WERI-Rb-1 (cell line): ENCODE results near the gene ABTB1.
A peak's percentile ranks its signal among the peaks of the same experiment; 100 is the strongest.

Experiments
- DNase-seq: peaks from one replicate; pipeline ENCODE4 v3.0.0-alpha.2; 2020
- H3K27ac ChIP-seq: fragments of 250-450 bp; sonication (Bioruptor Pico); 2 replicates; pipeline ENCODE4 v1.5.1; 2020; ENCODE audit warnings: mild to moderate bottlenecking, moderate library complexity
- H3K27me3 ChIP-seq: fragments of 250-450 bp; sonication (Bioruptor Pico); 2 replicates; pipeline ENCODE4 v1.5.1; 2021; ENCODE audit warnings: mild to moderate bottlenecking, low read depth, moderate library complexity; ENCODE audit not compliant: insufficient read depth, severe bottlenecking
- H3K36me3 ChIP-seq: fragments of 250-450 bp; sonication (Bioruptor Pico); 2 replicates; pipeline ENCODE4 v1.5.1; 2020; ENCODE audit warnings: mild to moderate bottlenecking, moderate library complexity
- H3K4me3 ChIP-seq: 2 replicates; pipeline ENCODE4 v1.5.1; 2011; ENCODE audit warnings: low read depth, mild to moderate bottlenecking, control low read depth, low read length
- H3K9me3 ChIP-seq: fragments of 250-450 bp; sonication (Bioruptor Pico); 2 replicates; pipeline ENCODE4 v1.5.1; 2021; ENCODE audit warnings: mild to moderate bottlenecking, moderate library complexity; ENCODE audit not compliant: severe bottlenecking
- TF ChIP-seq, protein P1 (sequence below): IDR thresholded peaks from 2 replicates; pipeline ENCODE4 v1.5.1; 2011; ENCODE audit warnings: low read depth, mild to moderate bottlenecking, control low read depth, inconsistent platforms, low read length

ABTB1 gene

DNA sequence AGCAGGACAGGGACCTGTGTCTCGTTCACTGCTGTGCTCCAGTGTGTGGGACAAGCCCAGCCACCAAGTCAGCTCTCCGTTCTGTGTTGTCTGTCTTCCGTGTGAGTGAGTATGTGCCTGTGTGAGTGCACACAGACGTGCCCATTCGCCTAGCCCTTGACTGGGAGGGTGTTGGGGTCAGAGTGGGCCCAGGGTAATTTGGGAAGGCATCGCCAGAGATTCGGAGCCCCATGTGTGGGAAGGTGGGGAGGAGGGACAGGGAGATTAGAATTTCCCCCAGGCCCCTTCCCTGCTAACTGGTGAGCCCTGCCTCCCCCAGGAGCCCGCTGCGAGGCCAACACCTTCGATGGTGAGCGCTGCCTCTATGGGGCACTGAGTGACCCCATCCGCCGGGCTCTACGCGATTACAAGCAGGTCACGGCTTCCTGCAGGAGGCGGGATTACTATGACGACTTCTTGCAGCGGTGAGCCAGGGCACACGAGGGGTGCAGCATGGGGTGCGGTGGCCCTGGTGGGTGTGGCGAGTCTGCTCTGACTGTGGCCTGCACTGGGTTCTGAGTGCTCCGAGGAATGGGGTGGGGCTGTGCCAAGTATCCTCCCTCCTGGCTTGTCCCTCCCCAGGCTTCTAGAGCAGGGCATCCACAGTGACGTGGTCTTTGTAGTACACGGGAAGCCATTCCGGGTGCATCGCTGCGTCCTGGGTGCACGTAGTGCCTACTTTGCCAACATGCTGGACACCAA lies 3.1 kb downstream of the ABTB1 start:
- Histone ChIP-seq H3K36me3 (peaks cover 4% of the 10 kb centered on the region), H3K27ac (no peak overlapping the region), H3K4me3 (no peak overlapping the region), H3K27me3 (no peaks in the 10 kb centered on the region), H3K9me3 (no peaks in the 10 kb centered on the region)
- DNase-seq, result no peak
- TF ChIP-seq, protein P1, sequence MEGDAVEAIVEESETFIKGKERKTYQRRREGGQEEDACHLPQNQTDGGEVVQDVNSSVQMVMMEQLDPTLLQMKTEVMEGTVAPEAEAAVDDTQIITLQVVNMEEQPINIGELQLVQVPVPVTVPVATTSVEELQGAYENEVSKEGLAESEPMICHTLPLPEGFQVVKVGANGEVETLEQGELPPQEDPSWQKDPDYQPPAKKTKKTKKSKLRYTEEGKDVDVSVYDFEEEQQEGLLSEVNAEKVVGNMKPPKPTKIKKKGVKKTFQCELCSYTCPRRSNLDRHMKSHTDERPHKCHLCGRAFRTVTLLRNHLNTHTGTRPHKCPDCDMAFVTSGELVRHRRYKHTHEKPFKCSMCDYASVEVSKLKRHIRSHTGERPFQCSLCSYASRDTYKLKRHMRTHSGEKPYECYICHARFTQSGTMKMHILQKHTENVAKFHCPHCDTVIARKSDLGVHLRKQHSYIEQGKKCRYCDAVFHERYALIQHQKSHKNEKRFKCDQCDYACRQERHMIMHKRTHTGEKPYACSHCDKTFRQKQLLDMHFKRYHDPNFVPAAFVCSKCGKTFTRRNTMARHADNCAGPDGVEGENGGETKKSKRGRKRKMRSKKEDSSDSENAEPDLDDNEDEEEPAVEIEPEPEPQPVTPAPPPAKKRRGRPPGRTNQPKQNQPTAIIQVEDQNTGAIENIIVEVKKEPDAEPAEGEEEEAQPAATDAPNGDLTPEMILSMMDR, result no peak

DNA sequence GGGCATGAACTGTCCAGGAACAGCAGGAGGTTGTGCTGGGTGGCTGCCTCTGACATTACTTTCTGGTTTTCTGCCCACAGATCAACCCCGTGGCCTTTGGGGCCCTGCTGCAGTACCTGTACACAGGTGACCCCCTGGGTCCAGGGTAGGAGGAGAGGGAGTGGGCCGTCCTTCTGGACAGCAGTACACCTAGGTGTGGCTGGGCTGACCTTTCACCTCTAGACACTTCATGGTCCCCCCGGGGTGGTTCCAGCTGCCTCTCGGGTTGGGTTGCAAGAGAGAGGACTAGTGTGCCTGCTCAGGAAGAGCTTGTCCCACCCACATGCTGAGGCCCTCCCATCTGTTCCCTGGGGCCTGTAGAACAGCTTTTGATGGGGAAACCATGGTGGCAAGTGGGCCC lies 3.7 kb downstream of the ABTB1 start:
- TF ChIP-seq, protein P1, result no peak
- no peak overlapping the region for H3K4me3 ChIP-seq
- no peak for DNase-seq
- H3K9me3 ChIP-seq, result no peaks in the 10 kb centered on the region
- H3K36me3 ChIP-seq, result peaks cover 2% of the 10 kb centered on the region
- H3K27ac ChIP-seq, result no peak overlapping the region
- no peaks in the 10 kb centered on the region for H3K27me3 ChIP-seq

DNA sequence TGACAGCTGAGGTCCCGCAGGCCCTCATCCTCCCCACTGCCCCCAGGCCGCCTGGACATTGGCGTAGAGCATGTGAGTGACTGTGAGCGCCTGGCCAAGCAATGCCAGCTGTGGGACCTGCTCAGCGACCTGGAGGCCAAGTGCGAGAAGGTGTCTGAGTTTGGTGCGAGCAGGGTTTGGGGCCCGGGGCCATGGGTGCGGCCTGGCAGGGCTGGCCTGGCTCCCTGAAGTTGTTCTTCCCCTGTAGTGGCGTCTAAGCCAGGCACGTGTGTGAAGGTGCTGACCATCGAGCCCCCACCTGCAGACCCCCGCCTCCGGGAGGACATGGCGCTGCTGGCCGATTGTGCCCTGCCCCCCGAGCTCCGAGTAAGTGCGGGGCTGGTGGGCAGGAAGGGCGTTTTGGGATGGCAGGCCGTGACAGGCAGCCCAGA lies 4.2 kb downstream of the ABTB1 start:
- no peaks in the 10 kb centered on the region for H3K9me3 ChIP-seq
- no peaks in the 10 kb centered on the region for H3K27me3 ChIP-seq
- no peak for DNase-seq
- no peaks in the 10 kb centered on the region; the same call in 1 of the 2 replicates for H3K36me3 ChIP-seq
- H3K27ac ChIP-seq, result no peak overlapping the region
- TF ChIP-seq, protein P1, result no peak
- H3K4me3 ChIP-seq, result no peak overlapping the region

DNA sequence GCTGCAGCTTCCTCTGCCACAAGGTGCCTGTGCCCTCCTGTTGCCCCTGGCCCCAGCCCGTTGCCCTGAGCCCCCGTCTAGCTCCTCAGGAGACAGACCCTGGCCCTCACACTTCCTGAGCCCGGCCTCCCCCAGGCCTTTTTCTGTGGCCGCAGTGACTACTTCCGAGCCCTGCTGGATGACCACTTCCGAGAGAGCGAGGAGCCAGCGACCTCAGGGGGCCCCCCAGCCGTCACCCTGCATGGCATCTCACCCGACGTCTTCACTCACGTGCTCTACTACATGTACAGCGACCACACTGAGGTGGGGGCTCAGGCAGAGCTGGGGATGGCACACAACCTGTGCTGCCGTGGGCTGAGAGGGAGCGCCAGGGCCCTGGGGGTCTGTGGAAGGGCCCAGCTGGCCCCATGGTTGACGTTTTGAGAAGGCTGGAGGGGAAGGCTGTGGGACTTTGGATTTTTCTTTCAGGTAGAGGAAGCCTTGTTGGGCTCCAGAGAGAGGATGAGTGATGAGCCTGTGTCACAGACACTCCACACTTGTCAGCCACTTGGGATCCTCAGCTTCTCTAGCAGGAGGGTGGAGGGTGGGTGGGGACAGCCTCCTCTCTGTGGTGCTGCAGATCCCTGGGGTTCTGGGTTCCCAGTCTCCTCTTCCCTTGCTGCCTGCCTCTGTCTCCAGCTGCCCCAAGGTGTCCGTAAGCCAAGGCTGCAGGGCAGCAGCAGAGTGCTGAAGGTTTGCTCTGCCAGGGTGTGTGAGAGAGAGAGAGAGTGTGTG lies 5.0 kb downstream of the ABTB1 start:
- Histone ChIP-seq H3K27ac (no peak overlapping the region), H3K27me3 (no peaks in the 10 kb centered on the region), H3K4me3 (no peak overlapping the region), H3K9me3 (no peaks in the 10 kb centered on the region), H3K36me3 (no peaks in the 10 kb centered on the region)
- TF ChIP-seq, protein P1, result no peak
- peak; percentile 3 for DNase-seq

DNA sequence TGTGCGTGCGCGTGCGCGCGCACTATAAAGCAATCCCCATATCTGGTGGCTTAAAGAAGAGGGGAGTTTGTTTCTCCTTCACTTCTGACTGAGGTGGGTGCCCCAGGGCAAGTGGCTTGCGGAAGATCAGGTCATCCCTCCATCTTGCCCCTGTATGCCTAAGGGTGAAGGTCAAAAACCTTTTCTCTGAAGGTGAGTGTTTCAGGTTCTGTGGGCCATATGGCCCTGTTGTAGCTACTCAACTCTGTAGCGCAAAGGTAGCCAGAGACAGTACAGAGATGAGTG lies 5.5 kb downstream of the ABTB1 start:
- H3K36me3 ChIP-seq, result no peaks in the 10 kb centered on the region
- no peaks in the 10 kb centered on the region for H3K27me3 ChIP-seq
- no peak overlapping the region for H3K27ac ChIP-seq
- no peaks in the 10 kb centered on the region for H3K9me3 ChIP-seq
- TF ChIP-seq, protein P1, result no peak
- DNase-seq, result no peak
- H3K4me3 ChIP-seq, result no peak overlapping the region
